Mesenchymal stem cell (in vitro differentiated cells and primary cell): ENCODE results near the gene ATP8A1.
A peak's percentile ranks its signal among the peaks of the same experiment; 100 is the strongest.

Experiments
- DNase-seq: peaks from one replicate; pipeline ENCODE4 v3.0.0-alpha.2; 2013
- H2AFZ ChIP-seq: one replicate; pipeline ENCODE4 v1.6.1; 2013; ENCODE audit warnings: low read depth, mild to moderate bottlenecking, control low read depth, inconsistent platforms, low read length, moderate library complexity
- H2AK5ac ChIP-seq: 2 replicates; pipeline ENCODE4 v1.6.1; 2013; ENCODE audit warnings: low read length, moderate library complexity, mild to moderate bottlenecking, inconsistent platforms; ENCODE audit not compliant: severe bottlenecking
- H2BK120ac ChIP-seq: one replicate; pipeline ENCODE4 v1.6.1; 2013; ENCODE audit warnings: low read depth, mild to moderate bottlenecking, inconsistent platforms, low read length, moderate library complexity
- H2BK12ac ChIP-seq, 2 experiments: one replicate each; pipeline ENCODE4 v1.6.1; 2013; ENCODE audit warnings: inconsistent platforms in 2 of 2, low read length in 2 of 2, mild to moderate bottlenecking in 2 of 2, moderate library complexity in 2 of 2, control low read depth in 1 of 2
- H2BK15ac ChIP-seq: one replicate; pipeline ENCODE4 v1.6.1; 2013; ENCODE audit warnings: mild to moderate bottlenecking, low read depth, inconsistent platforms; ENCODE audit not compliant: poor library complexity, severe bottlenecking
- H2BK5ac ChIP-seq: 2 replicates; pipeline ENCODE4 v1.6.1; 2013; ENCODE audit warnings: low read depth, mild to moderate bottlenecking, low read length, control low read depth, inconsistent platforms; ENCODE audit not compliant: poor library complexity, severe bottlenecking
- H3K14ac ChIP-seq, 2 experiments: one replicate each; pipeline ENCODE4 v1.6.1; 2013; ENCODE audit warnings: inconsistent platforms in 2 of 2, low read length in 2 of 2, control low read depth in 1 of 2, mild to moderate bottlenecking in 1 of 2, moderate library complexity in 1 of 2
- H3K18ac ChIP-seq, 2 experiments: one replicate each; pipeline ENCODE4 v1.6.1; 2013; ENCODE audit warnings: inconsistent platforms in 2 of 2, low read length in 2 of 2, control low read depth in 1 of 2, low read depth in 1 of 2, mild to moderate bottlenecking in 1 of 2
- H3K23ac ChIP-seq, 2 experiments: one replicate each; pipeline ENCODE4 v1.6.1; 2013; ENCODE audit warnings: inconsistent platforms in 2 of 2, low read length in 2 of 2, mild to moderate bottlenecking in 2 of 2, moderate library complexity in 2 of 2, control low read depth in 1 of 2
- H3K27ac ChIP-seq: 2 replicates; pipeline ENCODE4 v1.5.1; 2013; ENCODE audit warnings: mild to moderate bottlenecking, moderate library complexity, low read length, control low read depth, inconsistent platforms; ENCODE audit not compliant: poor library complexity, severe bottlenecking
- H3K27me3 ChIP-seq, 2 experiments: 2 replicates each; pipeline versions ENCODE4 v1.6.1 to v1.7.0; 2013; ENCODE audit warnings: low read length in 2 of 2, mild to moderate bottlenecking in 2 of 2, moderate library complexity in 2 of 2, control low read depth in 1 of 2, inconsistent platforms in 1 of 2; ENCODE audit not compliant: control insufficient read depth in 1 of 2, insufficient read depth in 1 of 2
- H3K36me3 ChIP-seq, 2 experiments: 2 replicates each; pipeline versions ENCODE4 v1.6.1 to v1.7.0; 2013; ENCODE audit warnings: low read length in 2 of 2, control low read depth in 1 of 2, inconsistent platforms in 1 of 2, low read depth in 1 of 2, mild to moderate bottlenecking in 1 of 2; ENCODE audit not compliant: insufficient read depth in 2 of 2, control insufficient read depth in 1 of 2
- H3K4ac ChIP-seq, 2 experiments: one replicate each; pipeline ENCODE4 v1.6.1; 2013; ENCODE audit warnings: inconsistent platforms in 2 of 2, low read length in 2 of 2, mild to moderate bottlenecking in 2 of 2, moderate library complexity in 2 of 2, control low read depth in 1 of 2, low read depth in 1 of 2
- H3K4me1 ChIP-seq: 2 replicates; pipeline ENCODE4 v1.6.1; 2013; ENCODE audit warnings: low read depth, low read length, control low read depth; ENCODE audit not compliant: control insufficient read depth, insufficient read depth
- H3K4me2 ChIP-seq: 2 replicates; pipeline ENCODE4 v1.6.1; 2013; ENCODE audit warnings: low read length, mild to moderate bottlenecking, inconsistent platforms; ENCODE audit not compliant: poor library complexity, severe bottlenecking
- H3K4me3 ChIP-seq, 2 experiments: 2 replicates each; pipeline versions ENCODE4 v1.5.1 to v1.7.0; 2013; ENCODE audit warnings: low read length in 2 of 2, mild to moderate bottlenecking in 2 of 2, control low read depth in 1 of 2, low read depth in 1 of 2; ENCODE audit not compliant: insufficient read depth in 1 of 2
- H3K79me1 ChIP-seq: replicated peaks from 2 replicates; pipeline ENCODE4 v1.6.1; 2013; ENCODE audit warnings: mild to moderate bottlenecking, control low read depth, low read length, inconsistent platforms; ENCODE audit not compliant: poor library complexity, severe bottlenecking
- H3K9ac ChIP-seq: 2 replicates; pipeline ENCODE4 v1.7.0; 2013; ENCODE audit warnings: mild to moderate bottlenecking, low read length, moderate library complexity
- H3K9me3 ChIP-seq: 2 replicates; pipeline ENCODE4 v1.7.0; 2013; ENCODE audit warnings: mild to moderate bottlenecking, low read length; ENCODE audit not compliant: control insufficient read depth
- H4K8ac ChIP-seq: one replicate; pipeline ENCODE4 v1.6.1; 2013; ENCODE audit warnings: inconsistent platforms, mild to moderate bottlenecking, low read length, moderate library complexity
- H4K91ac ChIP-seq: one replicate; pipeline ENCODE4 v1.6.1; 2013; ENCODE audit warnings: mild to moderate bottlenecking, low read length, inconsistent platforms
- WGBS: methylation state at CpG from one replicate; pipeline ENCODE4 v1.1.7; 2013; ENCODE audit warnings: mixed read lengths; 5-methylcytosine and 5-hydroxymethylcytosine counted together

ATP8A1 gene

DNA sequence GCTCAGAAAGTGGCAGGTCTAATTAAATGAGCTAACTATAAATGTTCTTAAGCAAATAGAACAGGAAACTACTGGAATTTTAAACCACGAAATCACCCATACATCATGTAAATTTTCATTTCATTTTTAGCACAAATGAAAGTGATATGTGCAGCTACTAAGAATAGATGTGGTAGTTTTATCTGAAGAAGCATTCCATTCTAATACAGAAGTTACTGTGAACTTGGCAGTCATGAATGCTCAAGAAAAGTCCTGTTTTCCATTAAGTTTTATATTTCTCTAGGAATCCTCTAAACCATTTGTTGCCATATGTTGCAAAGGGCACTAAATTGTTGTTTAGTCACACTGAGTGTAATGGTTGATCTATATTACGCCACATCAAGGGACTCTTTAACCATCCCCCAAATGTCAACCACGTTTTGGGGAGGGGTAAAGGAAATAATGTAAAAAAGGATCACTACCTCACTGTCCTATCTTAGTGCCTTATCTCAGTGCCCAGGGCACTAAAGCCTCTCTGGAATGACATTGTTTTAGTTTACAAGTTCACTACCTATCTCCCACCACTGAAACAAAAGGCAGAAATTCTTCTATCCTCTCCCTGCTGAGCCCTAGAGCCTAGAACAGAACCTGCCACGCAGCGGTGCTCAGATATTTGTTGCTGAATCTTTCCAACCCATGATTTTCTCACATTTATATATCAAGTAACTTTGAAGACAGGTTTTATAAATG, 141.6 kb downstream of the ATP8A1 start:
- H2AFZ ChIP-seq, result no peak overlapping the region
- no peak overlapping the region for H3K4ac ChIP-seq
- no peaks in the 10 kb centered on the region for H3K36me3 ChIP-seq
- H3K79me1 ChIP-seq, result no peaks in the 10 kb centered on the region
- H2BK5ac ChIP-seq, result no peak overlapping the region
- no peaks in the 10 kb centered on the region for H3K9me3 ChIP-seq
- no peak overlapping the region for H3K4me2 ChIP-seq
- no peak overlapping the region for H2BK120ac ChIP-seq
- WGBS, result 29% methylated on average over 3 of the region's 5 CpGs
- no peak overlapping the region for H2BK15ac ChIP-seq
- DNase-seq, result peak; percentile 3
- peaks cover 2% of the 10 kb centered on the region for H3K4me1 ChIP-seq
- H3K14ac ChIP-seq, result no peak overlapping the region
- no peaks in the 10 kb centered on the region for H3K27me3 ChIP-seq
- H3K18ac ChIP-seq, result no peak overlapping the region
- H2BK12ac ChIP-seq, result no peak overlapping the region
- no peak overlapping the region for H4K91ac ChIP-seq
- H3K27ac ChIP-seq, result no peak overlapping the region
- no peak overlapping the region for H2AK5ac ChIP-seq
- H3K9ac ChIP-seq, result no peak overlapping the region
- no peak overlapping the region for H3K23ac ChIP-seq
- no peak overlapping the region for H3K4me3 ChIP-seq
- no peak overlapping the region for H4K8ac ChIP-seq

DNA sequence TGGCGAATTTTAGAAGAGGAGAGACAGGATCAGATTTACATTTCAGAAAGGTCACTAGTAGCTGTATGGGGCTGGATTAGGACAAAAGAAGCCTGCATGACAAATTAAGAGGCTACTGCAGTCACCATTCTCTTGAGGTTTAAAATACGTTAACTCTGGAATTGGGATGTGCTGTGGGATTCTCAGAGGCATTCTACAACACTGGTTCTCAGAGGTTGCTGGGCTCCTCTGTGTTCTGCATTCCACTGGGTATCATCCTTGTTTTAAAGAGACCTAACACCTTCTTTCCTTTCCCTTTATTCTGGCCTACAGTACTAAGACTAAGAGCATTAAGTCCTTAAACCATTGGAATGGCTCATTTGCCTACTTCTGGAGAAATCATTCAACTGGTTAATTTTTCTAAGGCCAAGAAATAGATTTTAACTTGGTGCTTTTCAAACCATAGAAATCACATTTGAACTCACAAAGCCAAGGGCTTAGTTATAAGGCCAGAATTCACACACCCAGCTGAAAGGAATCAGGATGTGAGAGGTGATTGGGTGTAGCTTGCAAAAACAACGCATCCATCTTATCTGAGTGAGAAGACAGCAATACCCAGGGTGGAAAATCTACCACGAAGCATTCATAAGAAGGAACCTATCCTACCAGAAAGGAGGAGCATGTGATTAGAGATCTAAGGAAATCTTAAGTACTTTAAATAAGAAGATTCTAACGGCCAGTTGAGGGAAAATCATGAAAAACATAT, 143.0 kb downstream of the ATP8A1 start:
- 74% methylated on average over 3 of the region's 5 CpGs for WGBS
- no peaks in the 10 kb centered on the region for H3K9me3 ChIP-seq
- H2BK12ac ChIP-seq, result no peak overlapping the region
- no peak overlapping the region for H3K4me2 ChIP-seq
- H3K4me1 ChIP-seq, result peaks cover 2% of the 10 kb centered on the region
- no peak overlapping the region for H2BK15ac ChIP-seq
- H2BK5ac ChIP-seq, result no peak overlapping the region
- no peaks in the 10 kb centered on the region for H3K27me3 ChIP-seq
- H3K27ac ChIP-seq, result no peak overlapping the region
- no peak overlapping the region for H3K18ac ChIP-seq
- H3K79me1 ChIP-seq, result no peaks in the 10 kb centered on the region
- no peak for DNase-seq
- H3K4me3 ChIP-seq, result no peak overlapping the region
- H3K4ac ChIP-seq, result no peak overlapping the region
- H3K9ac ChIP-seq, result no peak overlapping the region
- H3K14ac ChIP-seq, result no peak overlapping the region
- no peak overlapping the region for H2AFZ ChIP-seq
- no peak overlapping the region for H2AK5ac ChIP-seq
- no peak overlapping the region for H2BK120ac ChIP-seq
- no peak overlapping the region for H4K91ac ChIP-seq
- no peaks in the 10 kb centered on the region for H3K36me3 ChIP-seq
- H3K23ac ChIP-seq, result no peak overlapping the region
- H4K8ac ChIP-seq, result no peak overlapping the region

DNA sequence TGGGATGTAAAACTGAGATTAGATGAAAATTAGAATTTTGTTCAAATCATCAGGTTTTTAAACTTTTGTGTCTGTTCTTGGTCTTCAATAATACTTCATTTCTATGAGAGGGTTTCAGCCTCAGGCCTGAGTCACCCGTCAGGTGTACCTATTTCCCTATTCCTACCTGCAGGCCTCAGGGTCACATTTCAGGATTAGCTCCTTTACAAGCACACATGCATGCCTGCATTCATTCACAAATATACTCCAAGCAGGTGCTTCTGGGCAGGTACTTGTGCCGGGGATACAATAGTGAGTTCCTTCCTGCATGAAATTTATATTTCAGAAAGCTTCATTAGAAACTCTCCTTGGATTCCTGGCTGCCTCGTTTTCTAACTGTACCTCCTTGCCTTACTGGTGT, 144.7 kb downstream of the ATP8A1 start:
- Histone ChIP-seq H2BK15ac (no peak overlapping the region), H2AK5ac (no peak overlapping the region)
- WGBS, result 91% methylated on average over 3 of the region's 3 CpGs

DNA sequence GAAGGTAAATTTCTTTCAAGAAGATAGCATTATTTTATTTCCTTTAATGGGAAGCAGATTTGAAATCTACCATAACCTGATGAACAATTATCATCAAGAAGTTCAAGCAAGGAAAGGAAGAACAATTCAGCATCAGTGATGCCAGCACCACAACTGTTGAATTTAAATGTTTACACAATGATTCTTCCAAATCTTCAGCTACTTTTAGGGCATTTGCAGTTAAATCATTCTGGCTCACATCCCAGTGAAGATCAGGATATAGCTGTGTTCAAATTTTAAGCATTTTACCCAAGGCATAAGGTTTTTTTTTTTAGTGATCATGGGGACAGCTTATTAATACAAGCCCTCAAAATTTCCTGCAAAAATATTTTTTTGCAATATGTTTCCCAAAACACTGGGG, 146.7 kb downstream of the ATP8A1 start:
- no peak overlapping the region for H3K23ac ChIP-seq
- no peaks in the 10 kb centered on the region for H3K4me1 ChIP-seq
- no peaks in the 10 kb centered on the region for H3K36me3 ChIP-seq
- no peak overlapping the region for H2BK120ac ChIP-seq
- no peak overlapping the region for H2AFZ ChIP-seq
- H3K18ac ChIP-seq, result no peak overlapping the region
- no peak for DNase-seq
- no peak overlapping the region for H3K4me2 ChIP-seq
- H3K4me3 ChIP-seq, result no peak overlapping the region
- no peak overlapping the region for H3K9ac ChIP-seq
- H2AK5ac ChIP-seq, result no peak overlapping the region
- no peak overlapping the region for H3K27ac ChIP-seq
- H3K14ac ChIP-seq, result no peak overlapping the region
- H4K91ac ChIP-seq, result no peak overlapping the region
- H3K4ac ChIP-seq, result no peak overlapping the region
- no peak overlapping the region for H4K8ac ChIP-seq
- no peak overlapping the region for H2BK15ac ChIP-seq
- no peaks in the 10 kb centered on the region for H3K79me1 ChIP-seq
- H3K27me3 ChIP-seq, result no peaks in the 10 kb centered on the region
- no peak overlapping the region for H2BK5ac ChIP-seq
- no peak overlapping the region for H2BK12ac ChIP-seq
- H3K9me3 ChIP-seq, result no peaks in the 10 kb centered on the region

More for the DNA sequence above, 144.7 kb downstream of the ATP8A1 start:
- no peak for DNase-seq
- Histone ChIP-seq H3K14ac (no peak overlapping the region), H3K4ac (no peak overlapping the region), H2BK12ac (no peak overlapping the region), H3K36me3 (no peaks in the 10 kb centered on the region), H4K91ac (no peak overlapping the region), H3K9me3 (no peaks in the 10 kb centered on the region), H3K27me3 (no peaks in the 10 kb centered on the region), H3K4me1 (no peaks in the 10 kb centered on the region), H3K79me1 (no peaks in the 10 kb centered on the region), H3K27ac (no peak overlapping the region), H3K4me3 (no peak overlapping the region), H3K9ac (no peak overlapping the region), H3K18ac (no peak overlapping the region), H3K4me2 (no peak overlapping the region), H2AFZ (no peak overlapping the region), H3K23ac (no peak overlapping the region), H4K8ac (no peak overlapping the region), H2BK5ac (no peak overlapping the region), H2BK120ac (no peak overlapping the region)
